HEK293 (cell line): ENCODE results near the gene MRPL36.

Experiments
- GLI4 ChIP-seq: fragments of 450-650 bp; formaldehyde crosslinking; IDR thresholded peaks from 2 replicates; pipeline ENCODE4 v1.5.1; 2016; ENCODE audit warnings: missing biosample characterization, missing genetic modification characterization
- GLIS1 ChIP-seq: fragments of 450-650 bp; formaldehyde crosslinking; IDR thresholded peaks from 2 replicates; pipeline ENCODE4 v1.5.1; 2016; ENCODE audit warnings: missing biosample characterization, missing genetic modification characterization
- HOXC10 ChIP-seq: sonication (generic); formaldehyde crosslinking; IDR thresholded peaks from 2 replicates; pipeline ENCODE4 v1.8.1; 2023; ENCODE audit warnings: mild to moderate bottlenecking, missing genetic modification reagents
- KLF10 ChIP-seq: fragments of 450-650 bp; IDR thresholded peaks from 2 replicates; pipeline ENCODE4 v1.5.1; 2018; ENCODE audit warnings: missing biosample characterization, mild to moderate bottlenecking, missing genetic modification characterization
- MEIS1 ChIP-seq: sonication (generic); formaldehyde crosslinking; IDR thresholded peaks from 2 replicates; pipeline ENCODE4 v1.8.1; 2022; ENCODE audit warnings: missing genetic modification reagents, mild to moderate bottlenecking, borderline replicate concordance
- PRDM1 ChIP-seq: fragments of 450-650 bp; formaldehyde crosslinking; IDR thresholded peaks from 2 replicates; pipeline ENCODE4; 2016; ENCODE audit warnings: missing biosample characterization, missing genetic modification characterization
- SCRT1 ChIP-seq: fragments of 450-650 bp; formaldehyde crosslinking; IDR thresholded peaks from 2 replicates; pipeline ENCODE4 v1.5.1; 2016; ENCODE audit warnings: missing biosample characterization, missing genetic modification characterization, borderline replicate concordance
- ZBTB10 ChIP-seq: fragments of 450-650 bp; formaldehyde crosslinking; IDR thresholded peaks from 2 replicates; pipeline ENCODE4 v1.5.1; 2016; ENCODE audit warnings: missing biosample characterization, missing genetic modification characterization
- ZEB2 ChIP-seq: fragments of 450-650 bp; formaldehyde crosslinking; IDR thresholded peaks from 2 replicates; pipeline ENCODE4 v1.5.1; 2016; ENCODE audit warnings: missing biosample characterization, missing genetic modification characterization
- ZFP3 ChIP-seq: fragments of 450-650 bp; formaldehyde crosslinking; IDR thresholded peaks from 2 replicates; pipeline ENCODE4 v1.5.1; 2016; ENCODE audit warnings: low read depth, missing biosample characterization, missing genetic modification characterization
- ZNF2 ChIP-seq: fragments of 450-650 bp; formaldehyde crosslinking; IDR thresholded peaks from 2 replicates; pipeline ENCODE4 v1.5.1; 2016; ENCODE audit warnings: missing biosample characterization, missing genetic modification characterization
- ZNF324 ChIP-seq: fragments of 450-650 bp; formaldehyde crosslinking; IDR thresholded peaks from 2 replicates; pipeline ENCODE4 v1.5.1; 2016; ENCODE audit warnings: missing biosample characterization, missing genetic modification characterization
- ZNF37A ChIP-seq: fragments of 450-650 bp; IDR thresholded peaks from 2 replicates; pipeline ENCODE4 v1.5.1; 2018; ENCODE audit warnings: missing biosample characterization, missing genetic modification characterization
- ZNF433 ChIP-seq: fragments of 450-650 bp; formaldehyde crosslinking; IDR thresholded peaks from 2 replicates; pipeline ENCODE4 v1.5.1; 2016; ENCODE audit warnings: missing biosample characterization, missing genetic modification characterization, low read depth
- ZNF473 ChIP-seq: fragments of 450-650 bp; formaldehyde crosslinking; IDR thresholded peaks from 2 replicates; pipeline ENCODE4 v1.5.1; 2017; ENCODE audit warnings: missing biosample characterization, missing genetic modification characterization
- ZNF510 ChIP-seq: fragments of 450-650 bp; formaldehyde crosslinking; IDR thresholded peaks from 2 replicates; pipeline ENCODE4 v1.5.1; 2018; ENCODE audit warnings: mild to moderate bottlenecking, missing genetic modification characterization, missing biosample characterization; ENCODE audit not compliant: insufficient replicate concordance
- ZNF514 ChIP-seq: fragments of 450-650 bp; formaldehyde crosslinking; IDR thresholded peaks from 2 replicates; pipeline ENCODE4 v1.5.1; 2016; ENCODE audit warnings: missing biosample characterization, missing genetic modification characterization
- ZNF560 ChIP-seq: fragments of 450-650 bp; formaldehyde crosslinking; IDR thresholded peaks from 2 replicates; pipeline ENCODE4 v1.5.1; 2017; ENCODE audit warnings: missing biosample characterization, missing genetic modification characterization, borderline replicate concordance
- ZNF585B ChIP-seq: fragments of 450-650 bp; formaldehyde crosslinking; IDR thresholded peaks from 2 replicates; pipeline ENCODE4 v1.5.1; 2016; ENCODE audit warnings: missing biosample characterization, missing genetic modification characterization
- ZNF623 ChIP-seq: fragments of 450-650 bp; formaldehyde crosslinking; IDR thresholded peaks from 2 replicates; pipeline ENCODE4 v1.5.1; 2016; ENCODE audit warnings: missing biosample characterization, missing genetic modification characterization
- ZNF629 ChIP-seq: fragments of 450-650 bp; formaldehyde crosslinking; IDR thresholded peaks from 2 replicates; pipeline ENCODE4 v1.5.1; 2017; ENCODE audit warnings: missing biosample characterization, missing genetic modification characterization
- ZNF639 ChIP-seq: fragments of 450-650 bp; formaldehyde crosslinking; IDR thresholded peaks from 2 replicates; pipeline ENCODE4 v1.5.1; 2016; ENCODE audit warnings: missing biosample characterization, missing genetic modification characterization
- ZNF664 ChIP-seq: fragments of 450-650 bp; formaldehyde crosslinking; IDR thresholded peaks from 2 replicates; pipeline ENCODE4 v1.5.1; 2016; ENCODE audit warnings: missing biosample characterization, missing genetic modification characterization
- ZNF670 ChIP-seq: fragments of 450-650 bp; formaldehyde crosslinking; IDR thresholded peaks from 2 replicates; pipeline ENCODE4 v1.5.1; 2016; ENCODE audit warnings: missing biosample characterization, missing genetic modification characterization, low read depth
- ZNF776 ChIP-seq: fragments of 450-650 bp; formaldehyde crosslinking; IDR thresholded peaks from 2 replicates; pipeline ENCODE4 v1.5.0; 2017; ENCODE audit warnings: missing biosample characterization, missing genetic modification characterization, borderline replicate concordance
- TF ChIP-seq, protein P1 (sequence below): fragments of 450-650 bp; formaldehyde crosslinking; IDR thresholded peaks from 2 replicates; pipeline ENCODE4 v1.5.1; 2016; ENCODE audit warnings: missing biosample characterization, missing genetic modification characterization
- TF ChIP-seq, protein P2 (sequence below): fragments of 450-650 bp; formaldehyde crosslinking; IDR thresholded peaks from 2 replicates; pipeline ENCODE4 v1.5.1; 2016; ENCODE audit warnings: missing biosample characterization, missing genetic modification characterization
- TF ChIP-seq, protein P3 (sequence below): fragments of 450-650 bp; formaldehyde crosslinking; IDR thresholded peaks from 2 replicates; pipeline ENCODE4 v1.5.1; 2017; ENCODE audit warnings: missing biosample characterization, missing genetic modification characterization

MRPL36 gene

GRCh38 chr5:1799602-1800471 lies at the start of gene MRPL36 (continued):
- TF ChIP-seq ZNF514: no peak
- peak; percentile 50; the same call in 1 of the 2 replicates for TF ChIP-seq ZNF324 (tag by site-specific recombination)
- TF ChIP-seq, protein P1, sequence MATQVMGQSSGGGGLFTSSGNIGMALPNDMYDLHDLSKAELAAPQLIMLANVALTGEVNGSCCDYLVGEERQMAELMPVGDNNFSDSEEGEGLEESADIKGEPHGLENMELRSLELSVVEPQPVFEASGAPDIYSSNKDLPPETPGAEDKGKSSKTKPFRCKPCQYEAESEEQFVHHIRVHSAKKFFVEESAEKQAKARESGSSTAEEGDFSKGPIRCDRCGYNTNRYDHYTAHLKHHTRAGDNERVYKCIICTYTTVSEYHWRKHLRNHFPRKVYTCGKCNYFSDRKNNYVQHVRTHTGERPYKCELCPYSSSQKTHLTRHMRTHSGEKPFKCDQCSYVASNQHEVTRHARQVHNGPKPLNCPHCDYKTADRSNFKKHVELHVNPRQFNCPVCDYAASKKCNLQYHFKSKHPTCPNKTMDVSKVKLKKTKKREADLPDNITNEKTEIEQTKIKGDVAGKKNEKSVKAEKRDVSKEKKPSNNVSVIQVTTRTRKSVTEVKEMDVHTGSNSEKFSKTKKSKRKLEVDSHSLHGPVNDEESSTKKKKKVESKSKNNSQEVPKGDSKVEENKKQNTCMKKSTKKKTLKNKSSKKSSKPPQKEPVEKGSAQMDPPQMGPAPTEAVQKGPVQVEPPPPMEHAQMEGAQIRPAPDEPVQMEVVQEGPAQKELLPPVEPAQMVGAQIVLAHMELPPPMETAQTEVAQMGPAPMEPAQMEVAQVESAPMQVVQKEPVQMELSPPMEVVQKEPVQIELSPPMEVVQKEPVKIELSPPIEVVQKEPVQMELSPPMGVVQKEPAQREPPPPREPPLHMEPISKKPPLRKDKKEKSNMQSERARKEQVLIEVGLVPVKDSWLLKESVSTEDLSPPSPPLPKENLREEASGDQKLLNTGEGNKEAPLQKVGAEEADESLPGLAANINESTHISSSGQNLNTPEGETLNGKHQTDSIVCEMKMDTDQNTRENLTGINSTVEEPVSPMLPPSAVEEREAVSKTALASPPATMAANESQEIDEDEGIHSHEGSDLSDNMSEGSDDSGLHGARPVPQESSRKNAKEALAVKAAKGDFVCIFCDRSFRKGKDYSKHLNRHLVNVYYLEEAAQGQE (tag by site-specific recombination): peak; percentile 31
- no peak for TF ChIP-seq ZNF433 (tag by site-specific recombination)
- TF ChIP-seq, protein P2, sequence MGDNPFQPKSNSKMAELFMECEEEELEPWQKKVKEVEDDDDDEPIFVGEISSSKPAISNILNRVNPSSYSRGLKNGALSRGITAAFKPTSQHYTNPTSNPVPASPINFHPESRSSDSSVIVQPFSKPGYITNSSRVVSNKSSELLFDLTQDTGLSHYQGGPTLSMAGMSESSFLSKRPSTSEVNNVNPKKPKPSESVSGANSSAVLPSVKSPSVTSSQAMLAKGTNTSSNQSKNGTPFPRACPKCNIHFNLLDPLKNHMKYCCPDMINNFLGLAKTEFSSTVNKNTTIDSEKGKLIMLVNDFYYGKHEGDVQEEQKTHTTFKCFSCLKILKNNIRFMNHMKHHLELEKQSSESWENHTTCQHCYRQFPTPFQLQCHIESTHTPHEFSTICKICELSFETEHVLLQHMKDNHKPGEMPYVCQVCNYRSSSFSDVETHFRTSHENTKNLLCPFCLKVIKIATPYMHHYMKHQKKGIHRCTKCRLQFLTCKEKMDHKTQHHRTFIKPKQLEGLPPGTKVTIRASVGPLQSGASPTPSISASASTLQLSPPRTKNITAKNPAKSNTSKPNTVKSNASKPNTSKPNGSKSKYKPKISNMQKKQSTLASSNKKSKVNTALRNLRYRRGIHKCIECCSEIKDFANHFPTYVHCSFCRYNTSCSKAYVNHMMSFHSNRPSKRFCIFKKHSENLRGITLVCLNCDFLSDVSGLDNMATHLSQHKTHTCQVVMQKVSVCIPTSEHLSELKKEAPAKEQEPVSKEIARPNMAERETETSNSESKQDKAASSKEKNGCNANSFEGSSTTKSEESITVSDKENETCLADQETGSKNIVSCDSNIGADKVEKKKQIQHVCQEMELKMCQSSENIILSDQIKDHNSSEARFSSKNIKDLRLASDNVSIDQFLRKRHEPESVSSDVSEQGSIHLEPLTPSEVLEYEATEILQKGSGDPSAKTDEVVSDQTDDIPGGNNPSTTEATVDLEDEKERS (tag by site-specific recombination): no peak
- TF ChIP-seq ZNF37A (tag by site-specific recombination): no peak
- TF ChIP-seq ZFP3: no peak
- TF ChIP-seq ZNF473 (tag by site-specific recombination): no peak
- TF ChIP-seq ZNF670 (tag by site-specific recombination): no peak
- TF ChIP-seq GLIS1 (tag by site-specific recombination): peak; percentile 36; the same call in 1 of the 2 replicates
- TF ChIP-seq ZBTB10 (tag by site-specific recombination): peak; percentile 25; the same call in 1 of the 2 replicates
- no peak for TF ChIP-seq ZNF664 (tag by site-specific recombination)
- TF ChIP-seq MEIS1: no peak
- TF ChIP-seq, protein P3, sequence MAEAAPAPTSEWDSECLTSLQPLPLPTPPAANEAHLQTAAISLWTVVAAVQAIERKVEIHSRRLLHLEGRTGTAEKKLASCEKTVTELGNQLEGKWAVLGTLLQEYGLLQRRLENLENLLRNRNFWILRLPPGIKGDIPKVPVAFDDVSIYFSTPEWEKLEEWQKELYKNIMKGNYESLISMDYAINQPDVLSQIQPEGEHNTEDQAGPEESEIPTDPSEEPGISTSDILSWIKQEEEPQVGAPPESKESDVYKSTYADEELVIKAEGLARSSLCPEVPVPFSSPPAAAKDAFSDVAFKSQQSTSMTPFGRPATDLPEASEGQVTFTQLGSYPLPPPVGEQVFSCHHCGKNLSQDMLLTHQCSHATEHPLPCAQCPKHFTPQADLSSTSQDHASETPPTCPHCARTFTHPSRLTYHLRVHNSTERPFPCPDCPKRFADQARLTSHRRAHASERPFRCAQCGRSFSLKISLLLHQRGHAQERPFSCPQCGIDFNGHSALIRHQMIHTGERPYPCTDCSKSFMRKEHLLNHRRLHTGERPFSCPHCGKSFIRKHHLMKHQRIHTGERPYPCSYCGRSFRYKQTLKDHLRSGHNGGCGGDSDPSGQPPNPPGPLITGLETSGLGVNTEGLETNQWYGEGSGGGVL (tag by site-specific recombination): no peak; the same call in 1 of the 2 replicates
- TF ChIP-seq KLF10 (tag by site-specific recombination): no peak
- TF ChIP-seq PRDM1 (tag by site-specific recombination): no peak
- no peak for TF ChIP-seq HOXC10 (CRISPR knock-in tag)
- TF ChIP-seq ZNF639: no peak
- no peak for TF ChIP-seq SCRT1 (tag by site-specific recombination)
- TF ChIP-seq ZNF510 (tag by site-specific recombination): no peak
- TF ChIP-seq ZNF623 (tag by site-specific recombination): no peak
- TF ChIP-seq ZNF2 (tag by site-specific recombination): peak; percentile 73; the same call in 1 of the 2 replicates
- no peak for TF ChIP-seq ZNF585B (tag by site-specific recombination)
- TF ChIP-seq GLI4 (tag by site-specific recombination): no peak
- peak; percentile 89 for TF ChIP-seq ZEB2
- no peak for TF ChIP-seq ZNF776 (tag by site-specific recombination)
- peak; percentile 60 for TF ChIP-seq ZNF629
- TF ChIP-seq ZNF560: no peak
